ENCODE measurements around the gene NDNF.
A peak's percentile ranks its signal among the peaks of the same experiment; 100 is the strongest.

The NDNF gene

GRCh38 chr4:121072224-121073003 is at the start of gene NDNF:
Gene NDNF (minus strand): TSS chr4:121072535. CDS start chr4:121045837, 26,698 bp downstream.
- no peaks in the 10 kb centered on the region for H3K36me3 ChIP-seq

GRCh38 chr4:121119715-121120114 is 47.4 kb upstream of the NDNF start:
- TF ChIP-seq CTCF (IDR thresholded peaks at IDR 0.05; ENCODE audit: low read depth, low read length): no peak
- H3K4me3 ChIP-seq (ENCODE audit: low read depth, low read length): no peak overlapping the region
- no peak overlapping the region for H3K27ac ChIP-seq
- no peak for DNase-seq
- H3K9me3 ChIP-seq (ENCODE audit: severe bottlenecking): no peaks in the 10 kb centered on the region
- no peaks in the 10 kb centered on the region for H3K27me3 ChIP-seq (ENCODE audit: insufficient read depth, low read depth, severe bottlenecking)
- no peaks in the 10 kb centered on the region for H3K36me3 ChIP-seq

More at GRCh38 chr4:121072224-121073003, at the start of gene NDNF:
- H3K27ac ChIP-seq: peak within 1 kb of the TSS; percentile 53
- H3K9me3 ChIP-seq (ENCODE audit: severe bottlenecking): peaks cover 3% of the 10 kb centered on the region
- TF ChIP-seq CTCF (IDR thresholded peaks at IDR 0.05; ENCODE audit: low read depth, low read length): no peak
- peak within 1 kb of the TSS; percentile 96 for H3K4me3 ChIP-seq (ENCODE audit: low read depth, low read length)
- peak; percentile 69 for DNase-seq
- peaks cover 2% of the 10 kb centered on the region for H3K27me3 ChIP-seq (ENCODE audit: insufficient read depth, low read depth, severe bottlenecking)

- no peak for DNase-seq
- TF ChIP-seq CTCF (IDR thresholded peaks at IDR 0.05; ENCODE audit: low read depth, low read length): no peak
- H3K36me3 ChIP-seq: no peaks in the 10 kb centered on the region
- H3K9me3 ChIP-seq (ENCODE audit: severe bottlenecking): no peaks in the 10 kb centered on the region
- no peaks in the 10 kb centered on the region for H3K27me3 ChIP-seq (ENCODE audit: insufficient read depth, low read depth, severe bottlenecking)
- no peak overlapping the region for H3K4me3 ChIP-seq (ENCODE audit: low read depth, low read length)
- H3K27ac ChIP-seq: no peak overlapping the region
Observed at GRCh38 chr4:121118344-121118743, 46.0 kb upstream of the NDNF start.

- no peak overlapping the region for H3K27ac ChIP-seq
- no peak for TF ChIP-seq CTCF (IDR thresholded peaks at IDR 0.05; ENCODE audit: low read depth, low read length)
Observed at GRCh38 chr4:121114756-121115155, 42.4 kb upstream of the NDNF start.

GRCh38 chr4:121112530-121112929 is 40.2 kb upstream of the NDNF start:
- Histone ChIP-seq H3K27ac (no peak overlapping the region), H3K27me3 (ENCODE audit: insufficient read depth, low read depth, severe bottlenecking) (no peaks in the 10 kb centered on the region), H3K9me3 (ENCODE audit: severe bottlenecking) (no peaks in the 10 kb centered on the region), H3K36me3 (no peaks in the 10 kb centered on the region), H3K4me3 (ENCODE audit: low read depth, low read length) (no peak overlapping the region)
- no peak for DNase-seq
- no peak for TF ChIP-seq CTCF (IDR thresholded peaks at IDR 0.05; ENCODE audit: low read depth, low read length)

More at GRCh38 chr4:121114756-121115155, 42.4 kb upstream of the NDNF start:
- Histone ChIP-seq H3K9me3 (ENCODE audit: severe bottlenecking) (no peaks in the 10 kb centered on the region), H3K36me3 (no peaks in the 10 kb centered on the region), H3K4me3 (ENCODE audit: low read depth, low read length) (no peak overlapping the region), H3K27me3 (ENCODE audit: insufficient read depth, low read depth, severe bottlenecking) (no peaks in the 10 kb centered on the region)
- DNase-seq: no peak
